Activated CD4-positive, alpha-beta T cell treated with anti-CD3 and anti-CD28 coated beads, Interleukin-2, amount 50 U/mL, for 24 hours (primary cell): ENCODE results near the gene GRM8.

ENCODE experiments used
- DNase-seq, 2 donors: peaks; one replicate each; pipeline ENCODE4 v3.0.0-alpha.2; 2020; ENCODE audit warnings: low read depth in 1 of 2, low spot score in 1 of 2

The GRM8 gene

GRCh38 chr7:126450269-126450671 lies 802.5 kb downstream of the GRM8 start:
- no peak for DNase-seq

DNA sequence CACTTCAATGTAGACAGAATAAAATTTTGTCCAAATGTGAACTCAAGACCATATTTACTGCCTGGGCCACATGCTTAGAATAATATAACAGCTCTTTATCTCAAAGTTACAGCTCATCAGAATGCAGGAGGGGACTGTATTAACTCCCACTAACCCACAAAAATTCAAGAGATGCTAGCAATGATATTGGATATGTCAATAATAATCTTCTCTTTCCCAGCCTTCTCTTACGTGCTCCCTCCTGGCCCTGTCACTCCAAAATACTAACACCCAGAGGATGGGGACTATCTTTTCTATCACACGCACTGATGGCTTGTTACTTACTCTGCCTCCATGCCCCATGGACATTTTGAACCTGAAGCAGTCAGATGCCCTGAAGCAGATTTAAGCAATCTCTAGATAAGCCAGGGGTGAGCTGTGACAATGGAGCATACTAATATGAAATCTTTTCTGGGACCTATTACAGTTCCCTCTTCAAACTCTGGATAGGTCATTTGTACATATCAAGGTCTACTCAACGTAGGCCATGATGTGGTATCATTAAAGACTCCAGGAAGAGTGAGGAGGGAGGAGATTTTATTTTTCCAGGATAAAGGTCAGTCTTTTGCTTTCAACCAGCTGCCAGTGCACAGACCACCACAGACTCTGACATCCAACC lies 803.0 kb downstream of the GRM8 start:
- DNase-seq, result no peak

- DNase-seq, result no peak
Measured at GRCh38 chr7:126447984-126448383, 804.8 kb downstream of the GRM8 start.

- DNase-seq, result no peak
Measured at GRCh38 chr7:126445991-126446390, 806.8 kb downstream of the GRM8 start.

DNA sequence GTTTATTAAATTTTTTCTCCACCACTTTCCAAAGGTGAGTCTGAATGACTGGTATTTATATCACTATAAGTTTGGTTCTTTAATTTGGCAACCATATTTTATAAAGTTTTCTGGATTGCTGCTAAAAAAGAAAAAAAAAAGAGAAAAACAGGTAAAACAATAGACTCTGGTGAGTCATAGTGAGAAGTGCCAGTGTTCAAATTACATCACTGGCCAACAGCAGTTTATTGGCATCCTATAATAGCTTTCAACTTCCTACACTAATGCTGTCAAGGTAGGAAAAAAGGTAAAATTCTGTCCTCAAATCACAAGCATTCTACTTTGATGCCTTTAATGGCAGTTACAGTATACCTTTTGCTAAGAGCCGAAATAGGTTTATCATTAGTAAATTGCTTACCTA lies 808.8 kb downstream of the GRM8 start:
- DNase-seq, result no peak

DNA sequence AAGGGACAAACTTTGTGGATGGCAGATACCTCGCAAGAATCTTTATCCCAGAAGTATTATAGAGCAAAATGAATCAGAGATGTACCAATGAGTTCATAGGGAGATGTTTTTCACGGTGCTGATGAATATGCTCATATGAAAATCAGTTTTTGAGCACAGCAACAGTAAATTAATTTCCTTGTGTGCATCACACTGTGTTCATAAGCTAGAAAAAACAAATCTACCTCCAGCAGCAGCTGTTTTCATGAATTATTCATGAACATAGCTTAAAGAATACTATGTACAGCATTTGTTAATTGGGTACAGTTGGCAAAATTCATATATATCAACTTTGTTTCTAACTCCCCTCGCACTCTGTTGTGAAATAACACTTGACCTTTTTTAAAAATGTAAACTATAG lies 809.8 kb downstream of the GRM8 start:
- no peak for DNase-seq

- no peak for DNase-seq
Measured at GRCh38 chr7:126441745-126442144, 811.0 kb downstream of the GRM8 start.

- DNase-seq, result no peak
Measured at GRCh38 chr7:126440542-126440941, 812.2 kb downstream of the GRM8 start.

- no peak for DNase-seq
Measured at GRCh38 chr7:126436213-126436868, 816.4 kb downstream of the GRM8 start.

- no peak for DNase-seq
Measured at GRCh38 chr7:126426652-126427051, 826.1 kb downstream of the GRM8 start.

- no peak for DNase-seq
Measured at GRCh38 chr7:126424985-126425384, 827.8 kb downstream of the GRM8 start.

- no peak for DNase-seq
Measured at GRCh38 chr7:126419047-126419446, 833.7 kb downstream of the GRM8 start.

- DNase-seq, result no peak
Measured at GRCh38 chr7:126411821-126412383, 840.8 kb downstream of the GRM8 start.

DNA sequence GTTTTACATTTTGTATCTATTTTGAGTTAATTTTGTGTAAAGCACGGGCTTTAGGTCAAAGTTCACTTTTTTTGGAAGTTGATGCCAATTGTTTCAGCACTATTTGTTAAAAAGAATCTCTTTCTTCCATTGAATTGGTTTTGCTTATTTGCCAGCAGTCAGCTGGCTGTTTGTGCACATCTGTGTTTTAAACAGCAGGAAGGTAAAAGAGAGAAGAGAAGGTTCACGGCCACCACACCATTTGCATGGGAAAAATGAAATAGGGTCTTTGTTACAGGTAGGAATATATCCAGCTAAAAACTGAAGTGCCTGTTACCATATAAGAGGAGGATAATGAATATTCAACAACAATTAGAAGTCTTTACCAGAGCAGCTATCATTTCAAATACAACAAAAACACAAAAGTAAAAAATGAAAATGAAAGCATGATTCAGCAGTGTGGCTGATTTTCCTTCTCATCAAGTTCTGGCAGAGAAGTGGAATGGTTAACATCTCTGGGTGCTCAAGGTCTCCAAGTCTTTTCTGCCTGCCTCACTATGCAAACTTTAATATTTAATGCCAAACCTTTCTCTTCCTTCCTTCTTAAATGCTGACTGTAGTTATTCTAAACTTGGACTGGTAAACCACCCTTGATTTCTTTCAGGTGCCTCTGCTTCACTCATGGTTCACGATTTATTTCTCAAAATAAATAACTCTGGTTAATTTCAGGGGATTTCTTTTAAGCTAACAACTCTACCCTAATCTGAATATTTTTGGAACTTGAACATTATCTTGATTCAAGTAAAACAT lies 841.5 kb downstream of the GRM8 start:
- no peak for DNase-seq

GRCh38 chr7:126403040-126403439 lies 849.7 kb downstream of the GRM8 start:
- DNase-seq, result no peak

DNA sequence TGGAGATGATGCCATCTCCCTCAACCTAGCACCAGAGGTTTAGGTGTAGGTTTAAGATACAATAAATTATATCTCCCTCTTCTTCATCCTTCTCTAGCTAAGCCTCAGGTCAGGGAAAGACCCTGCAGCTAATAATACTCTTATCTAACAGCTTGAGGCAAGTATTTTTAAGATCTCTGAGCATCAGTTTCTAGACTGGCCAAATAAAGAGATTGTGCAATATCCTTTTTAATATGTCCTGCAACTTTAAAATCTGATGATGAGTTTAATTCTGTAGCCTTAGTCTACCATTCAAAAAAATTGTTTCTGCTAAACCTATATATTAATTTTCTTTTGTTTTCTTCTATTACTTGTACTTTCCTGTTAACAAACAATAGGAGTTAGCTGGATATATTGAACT lies 850.8 kb downstream of the GRM8 start:
- no peak for DNase-seq

DNA sequence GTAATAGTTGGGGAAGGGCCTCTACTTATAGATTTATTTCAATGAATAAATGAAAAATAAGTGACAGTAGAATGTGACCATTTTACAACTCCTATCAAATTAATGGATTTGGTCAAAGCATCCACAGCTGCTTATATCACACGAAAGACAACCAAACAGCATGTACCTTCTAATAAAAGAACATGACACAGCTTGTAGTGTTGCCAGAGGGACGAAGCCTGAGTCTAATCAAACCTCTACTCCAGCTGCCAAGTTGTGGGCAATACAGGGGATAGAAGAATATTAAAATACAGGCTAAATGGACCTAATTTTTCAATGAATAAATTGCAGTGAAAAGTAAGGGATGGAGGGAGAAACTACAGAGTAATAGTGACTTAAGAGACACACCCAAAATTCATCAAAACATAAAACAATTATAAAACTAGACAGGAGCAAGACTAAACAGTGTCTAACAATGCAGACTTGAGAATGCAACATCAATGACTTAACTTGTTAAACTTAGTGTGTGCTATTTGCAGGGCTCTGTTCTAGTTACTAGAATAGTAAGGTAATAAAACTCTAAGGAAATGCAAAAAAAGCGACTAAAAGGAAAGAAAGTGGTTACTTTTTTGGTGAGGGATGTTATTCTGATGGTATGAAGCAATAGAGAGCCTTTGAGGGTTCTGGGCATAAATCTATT lies 853.8 kb downstream of the GRM8 start:
- no peak for DNase-seq

GRCh38 chr7:126398285-126398684 lies 854.5 kb downstream of the GRM8 start:
- no peak for DNase-seq

GRCh38 chr7:126394406-126394805 lies 858.3 kb downstream of the GRM8 start:
- DNase-seq, result no peak
